IPS-18c (cell line): ENCODE data around the gene CTNND1.
"Not testable (repeated sequence)": the region's sequence is repeated elsewhere in the genome, so short reads cannot be mapped to it uniquely, and the experiment has no call there.

Experiments used
- H3K4me3 ChIP-seq: 2 replicates; pipeline ENCODE4 v1.7.0; 2013; ENCODE audit warnings: low read depth, mild to moderate bottlenecking, low read length, moderate library complexity; ENCODE audit not compliant: insufficient read depth
- H3K9me3 ChIP-seq: one replicate; pipeline ENCODE4 v1.6.1; 2013; ENCODE audit warnings: mild to moderate bottlenecking, low read length, moderate library complexity; ENCODE audit not compliant: control insufficient read depth, insufficient read depth

CTNND1 gene, protein sequence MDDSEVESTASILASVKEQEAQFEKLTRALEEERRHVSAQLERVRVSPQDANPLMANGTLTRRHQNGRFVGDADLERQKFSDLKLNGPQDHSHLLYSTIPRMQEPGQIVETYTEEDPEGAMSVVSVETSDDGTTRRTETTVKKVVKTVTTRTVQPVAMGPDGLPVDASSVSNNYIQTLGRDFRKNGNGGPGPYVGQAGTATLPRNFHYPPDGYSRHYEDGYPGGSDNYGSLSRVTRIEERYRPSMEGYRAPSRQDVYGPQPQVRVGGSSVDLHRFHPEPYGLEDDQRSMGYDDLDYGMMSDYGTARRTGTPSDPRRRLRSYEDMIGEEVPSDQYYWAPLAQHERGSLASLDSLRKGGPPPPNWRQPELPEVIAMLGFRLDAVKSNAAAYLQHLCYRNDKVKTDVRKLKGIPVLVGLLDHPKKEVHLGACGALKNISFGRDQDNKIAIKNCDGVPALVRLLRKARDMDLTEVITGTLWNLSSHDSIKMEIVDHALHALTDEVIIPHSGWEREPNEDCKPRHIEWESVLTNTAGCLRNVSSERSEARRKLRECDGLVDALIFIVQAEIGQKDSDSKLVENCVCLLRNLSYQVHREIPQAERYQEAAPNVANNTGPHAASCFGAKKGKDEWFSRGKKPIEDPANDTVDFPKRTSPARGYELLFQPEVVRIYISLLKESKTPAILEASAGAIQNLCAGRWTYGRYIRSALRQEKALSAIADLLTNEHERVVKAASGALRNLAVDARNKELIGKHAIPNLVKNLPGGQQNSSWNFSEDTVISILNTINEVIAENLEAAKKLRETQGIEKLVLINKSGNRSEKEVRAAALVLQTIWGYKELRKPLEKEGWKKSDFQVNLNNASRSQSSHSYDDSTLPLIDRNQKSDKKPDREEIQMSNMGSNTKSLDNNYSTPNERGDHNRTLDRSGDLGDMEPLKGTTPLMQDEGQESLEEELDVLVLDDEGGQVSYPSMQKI

DNA sequence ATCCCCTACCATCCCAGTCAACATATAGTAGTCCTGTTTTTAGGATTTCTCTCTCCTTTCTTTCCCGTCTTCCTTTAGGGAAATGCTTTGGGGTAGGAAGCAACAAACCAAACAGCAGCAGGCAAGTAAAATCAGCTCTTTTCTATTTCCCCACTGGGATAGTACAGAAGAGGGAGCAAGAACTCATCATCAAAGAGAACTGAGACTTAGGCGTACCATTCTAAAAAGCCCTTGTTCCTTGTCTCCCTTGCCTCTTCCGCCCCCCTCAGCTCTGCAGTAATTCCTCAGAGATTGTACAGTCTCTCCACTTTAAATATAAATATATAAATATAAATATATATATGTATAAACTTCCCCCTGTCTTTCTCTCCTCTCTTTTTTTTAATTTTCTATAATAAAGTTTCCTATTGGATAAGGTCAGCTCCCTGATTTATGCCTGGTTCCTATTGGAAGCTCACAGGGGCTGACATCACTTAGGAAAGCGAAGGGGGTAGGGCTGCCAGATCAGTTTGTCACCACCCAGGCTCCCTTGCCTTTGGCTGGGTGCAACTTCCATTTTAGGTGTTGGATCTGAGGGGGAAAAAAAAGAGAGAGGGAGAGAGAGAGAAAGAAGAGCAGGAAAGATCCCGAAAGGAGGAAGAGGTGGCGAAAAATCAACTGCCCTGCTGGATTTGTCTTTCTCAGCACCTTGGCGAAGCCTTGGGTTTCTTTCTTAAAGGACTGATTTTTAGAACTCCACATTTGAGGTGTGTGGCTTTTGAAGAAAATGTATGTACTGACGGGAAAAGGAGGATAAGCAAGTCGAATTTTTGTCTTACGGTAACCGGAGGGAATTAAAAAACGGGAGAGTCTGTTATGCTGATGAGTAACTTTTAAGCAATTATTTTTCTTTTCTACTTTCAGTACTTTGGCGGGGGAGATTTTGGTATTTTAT is at the start of gene CTNND1:
Gene CTNND1 (plus strand): TSS at position 502 of the 934 bp plus-strand sequence. CDS start 29,677 bp downstream, outside the sequence.
- H3K9me3 ChIP-seq, result peaks cover 4% of the 10 kb centered on the region
- H3K4me3 ChIP-seq, result peak within 1 kb of the TSS; percentile 80

DNA sequence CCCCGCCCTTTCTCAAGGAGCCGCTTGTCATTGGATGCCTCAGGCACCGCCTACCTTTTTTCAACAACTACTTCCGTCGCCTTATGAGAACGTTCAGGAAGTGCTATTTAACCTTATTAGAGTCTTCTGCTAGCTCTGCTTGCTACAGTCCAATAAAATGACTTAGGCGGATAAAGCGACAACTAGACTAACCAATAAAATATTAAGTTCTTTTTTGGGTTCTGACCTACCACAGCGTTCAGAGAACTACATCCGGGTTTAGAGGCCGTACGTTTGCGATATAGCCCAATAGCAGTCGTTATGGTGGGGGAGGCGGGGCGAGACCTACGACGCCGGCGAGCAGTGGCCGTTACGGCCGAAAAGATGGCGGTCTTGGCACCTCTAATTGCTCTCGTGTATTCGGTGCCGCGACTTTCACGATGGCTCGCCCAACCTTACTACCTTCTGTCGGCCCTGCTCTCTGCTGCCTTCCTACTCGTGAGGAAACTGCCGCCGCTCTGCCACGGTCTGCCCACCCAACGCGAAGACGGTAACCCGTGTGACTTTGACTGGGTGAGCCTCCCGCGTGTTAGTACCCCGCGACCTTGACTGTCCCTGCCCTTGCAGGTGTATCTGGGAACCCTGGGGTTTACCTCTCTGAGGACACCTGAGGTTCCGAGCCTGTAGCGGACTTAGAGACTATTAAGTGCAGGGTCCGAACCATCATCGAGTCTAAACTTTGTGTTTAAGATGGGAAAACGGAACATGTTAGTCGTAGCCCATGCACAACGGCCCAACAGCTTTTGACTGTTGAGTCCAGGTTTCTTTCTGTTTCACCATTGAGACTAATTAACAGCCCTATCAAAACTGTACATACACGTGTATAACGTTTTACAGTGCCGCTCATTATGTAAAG is 49.1 kb upstream of the CTNND1 start, which contains the start of gene TMX2:
Gene TMX2 (plus strand): TSS at position 338 of the 895 bp plus-strand sequence. CDS start 26 bp downstream, at position 364.
- Histone ChIP-seq H3K4me3 (peak within 1 kb of the TSS; percentile 93), H3K9me3 (no peaks in the 10 kb centered on the region)

DNA sequence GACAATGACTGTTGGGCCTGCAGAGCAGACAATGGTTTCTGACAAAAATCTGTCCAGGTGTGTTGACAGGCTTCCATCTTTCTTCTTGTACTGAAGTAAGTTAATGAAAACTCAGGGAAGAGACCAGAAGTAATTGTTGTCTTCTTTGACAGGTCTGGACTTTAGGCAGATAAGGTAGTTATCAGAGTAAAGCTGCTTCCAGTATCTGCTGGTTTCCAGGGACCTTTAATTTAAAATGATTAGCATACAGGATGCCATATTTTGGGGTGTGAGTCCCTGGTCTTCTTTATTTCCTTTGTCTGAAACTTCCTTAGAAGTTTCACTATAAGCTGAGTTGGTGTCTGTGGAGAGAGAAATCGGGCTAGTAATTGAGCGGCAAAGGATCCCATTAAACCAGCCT is 47.8 kb upstream of the CTNND1 start:
- Histone ChIP-seq H3K9me3 (peaks cover 3% of the 10 kb centered on the region), H3K4me3 (peak overlapping the region; percentile 93)

DNA sequence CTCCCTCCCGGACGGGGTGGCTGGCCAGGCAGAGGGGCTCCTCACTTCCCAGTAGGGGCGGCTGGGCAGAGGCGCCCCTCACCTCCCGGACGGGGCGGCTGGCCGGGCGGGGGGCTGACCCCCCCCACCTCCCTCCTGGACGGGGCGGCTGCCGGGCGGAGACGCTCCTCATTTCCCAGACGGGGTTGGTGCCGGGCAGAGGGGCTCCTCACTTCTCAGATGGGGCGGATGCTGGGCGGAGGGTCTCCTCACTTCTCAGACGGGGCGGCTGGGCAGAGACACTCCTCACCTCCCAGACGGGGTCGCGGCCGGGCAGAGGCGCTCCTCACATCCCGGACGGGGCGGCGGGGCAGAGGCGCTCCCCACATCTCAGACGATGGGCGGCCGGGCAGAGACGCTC is 44.9 kb upstream of the CTNND1 start:
- H3K4me3 ChIP-seq, H3K9me3 ChIP-seq: not testable (repeated sequence)

DNA sequence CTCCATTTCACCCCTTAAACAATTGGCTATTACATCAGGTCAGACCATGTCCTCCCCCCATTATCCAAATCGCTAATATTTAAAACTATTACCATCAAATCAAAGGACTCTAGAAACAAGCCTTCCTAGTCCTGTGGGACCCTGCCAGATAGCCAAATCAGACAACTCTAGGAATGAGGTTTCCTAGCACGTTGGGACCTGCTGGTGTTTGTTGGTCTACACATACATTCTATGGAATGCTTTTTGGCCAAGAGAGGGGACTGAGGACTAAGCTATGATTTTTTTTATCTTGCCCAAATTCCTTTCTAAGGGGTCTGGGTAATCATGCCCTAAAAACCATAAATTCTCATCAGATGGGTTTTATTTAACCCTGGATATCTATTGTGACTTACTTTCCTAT is 34.4 kb upstream of the CTNND1 start:
- H3K9me3 ChIP-seq, result no peaks in the 10 kb centered on the region
- H3K4me3 ChIP-seq, result no peak overlapping the region

DNA sequence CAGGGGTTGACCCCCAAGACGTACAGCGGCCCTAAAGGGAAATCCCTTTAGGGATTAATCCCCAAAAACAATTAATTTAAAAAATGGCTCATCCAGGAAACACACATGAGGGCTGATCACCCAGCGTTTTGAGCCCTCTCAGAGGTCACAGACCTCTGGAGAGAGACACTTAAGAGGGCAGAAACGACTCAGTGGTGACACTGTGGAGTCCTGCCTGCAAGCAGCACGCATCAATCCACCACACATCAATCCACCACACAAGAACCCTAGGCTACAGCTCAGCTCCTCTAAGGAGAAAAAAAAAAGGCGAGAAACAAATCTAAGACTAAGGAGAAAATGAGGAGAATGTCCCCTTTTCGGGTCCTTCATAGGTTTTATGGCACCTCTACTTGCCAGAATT is 32.8 kb upstream of the CTNND1 start:
- H3K9me3 ChIP-seq, result no peaks in the 10 kb centered on the region
- no peak overlapping the region for H3K4me3 ChIP-seq

DNA sequence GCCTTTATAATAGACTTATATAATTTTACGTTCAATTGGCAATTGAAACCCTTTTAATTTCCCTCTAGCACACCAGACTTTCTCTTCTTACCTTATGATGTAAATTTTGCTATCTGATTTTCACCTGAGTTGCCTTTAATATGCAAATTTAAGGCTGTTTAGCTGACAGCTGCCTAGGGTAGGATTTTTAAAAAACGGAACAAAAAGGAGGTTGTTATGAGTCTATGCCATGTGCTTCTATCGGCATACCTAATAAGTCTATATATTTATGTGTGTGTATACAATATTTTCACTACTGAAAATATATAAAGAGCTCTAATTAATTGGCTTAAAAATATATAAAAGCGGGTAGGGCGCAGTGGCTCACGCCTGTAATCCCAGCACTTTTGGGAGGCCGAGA is 32.1 kb upstream of the CTNND1 start:
- H3K4me3 ChIP-seq, result no peak overlapping the region

DNA sequence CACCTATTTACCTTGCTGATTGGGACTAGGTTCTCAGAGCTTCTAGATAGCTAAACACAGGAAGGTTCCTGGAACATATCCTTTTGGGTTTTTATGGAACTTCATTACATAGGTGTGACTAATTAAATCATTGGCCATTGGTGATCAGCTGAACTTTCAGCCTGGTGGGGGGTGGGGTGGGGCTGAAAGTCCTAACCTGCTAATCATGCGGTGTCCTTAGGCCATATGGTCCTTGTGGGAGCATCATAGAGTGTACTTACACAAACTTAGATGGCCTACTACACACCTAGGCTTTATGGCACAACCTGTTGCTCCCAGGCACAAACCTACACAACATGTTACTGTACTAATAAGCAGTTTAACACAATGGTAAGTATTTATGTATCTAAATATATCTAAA is 28.9 kb upstream of the CTNND1 start:
- Histone ChIP-seq H3K4me3 (no peak overlapping the region), H3K9me3 (no peaks in the 10 kb centered on the region)

More for the DNA sequence above, 32.1 kb upstream of the CTNND1 start:
- no peaks in the 10 kb centered on the region for H3K9me3 ChIP-seq

DNA sequence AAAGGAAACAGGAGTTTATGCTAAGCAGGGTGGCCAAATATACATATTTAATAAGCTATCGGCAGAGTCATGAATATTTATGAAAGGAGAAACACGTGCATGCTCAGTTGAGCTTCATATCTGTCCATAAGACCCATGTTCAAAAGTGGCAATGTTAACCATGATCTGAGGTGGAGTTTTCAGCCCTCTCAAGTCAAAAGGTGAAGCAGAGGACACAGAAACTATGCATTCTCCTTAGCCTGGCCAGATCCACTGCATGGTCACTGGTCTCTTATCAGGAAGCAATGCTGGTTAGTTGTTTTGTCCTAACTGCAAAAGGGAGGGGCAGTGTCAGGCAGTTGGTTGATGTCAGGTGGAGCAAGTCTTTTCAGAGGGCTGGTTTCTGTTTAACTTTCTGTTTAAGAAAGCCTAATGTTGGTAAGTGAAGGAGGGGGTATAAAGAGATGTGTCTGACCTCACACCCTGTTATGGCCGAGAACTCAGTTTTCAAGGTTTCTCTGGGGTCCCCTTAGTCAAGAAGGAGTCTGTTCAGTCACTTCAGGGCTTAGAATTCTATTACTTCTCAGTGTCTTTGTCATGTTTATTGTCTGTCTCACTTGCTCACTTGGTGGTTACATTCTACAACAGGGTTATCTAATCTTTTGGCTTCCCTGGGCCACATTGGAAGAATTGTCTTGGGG is 25.8 kb upstream of the CTNND1 start:
- Histone ChIP-seq H3K9me3 (no peaks in the 10 kb centered on the region), H3K4me3 (no peak overlapping the region)

DNA sequence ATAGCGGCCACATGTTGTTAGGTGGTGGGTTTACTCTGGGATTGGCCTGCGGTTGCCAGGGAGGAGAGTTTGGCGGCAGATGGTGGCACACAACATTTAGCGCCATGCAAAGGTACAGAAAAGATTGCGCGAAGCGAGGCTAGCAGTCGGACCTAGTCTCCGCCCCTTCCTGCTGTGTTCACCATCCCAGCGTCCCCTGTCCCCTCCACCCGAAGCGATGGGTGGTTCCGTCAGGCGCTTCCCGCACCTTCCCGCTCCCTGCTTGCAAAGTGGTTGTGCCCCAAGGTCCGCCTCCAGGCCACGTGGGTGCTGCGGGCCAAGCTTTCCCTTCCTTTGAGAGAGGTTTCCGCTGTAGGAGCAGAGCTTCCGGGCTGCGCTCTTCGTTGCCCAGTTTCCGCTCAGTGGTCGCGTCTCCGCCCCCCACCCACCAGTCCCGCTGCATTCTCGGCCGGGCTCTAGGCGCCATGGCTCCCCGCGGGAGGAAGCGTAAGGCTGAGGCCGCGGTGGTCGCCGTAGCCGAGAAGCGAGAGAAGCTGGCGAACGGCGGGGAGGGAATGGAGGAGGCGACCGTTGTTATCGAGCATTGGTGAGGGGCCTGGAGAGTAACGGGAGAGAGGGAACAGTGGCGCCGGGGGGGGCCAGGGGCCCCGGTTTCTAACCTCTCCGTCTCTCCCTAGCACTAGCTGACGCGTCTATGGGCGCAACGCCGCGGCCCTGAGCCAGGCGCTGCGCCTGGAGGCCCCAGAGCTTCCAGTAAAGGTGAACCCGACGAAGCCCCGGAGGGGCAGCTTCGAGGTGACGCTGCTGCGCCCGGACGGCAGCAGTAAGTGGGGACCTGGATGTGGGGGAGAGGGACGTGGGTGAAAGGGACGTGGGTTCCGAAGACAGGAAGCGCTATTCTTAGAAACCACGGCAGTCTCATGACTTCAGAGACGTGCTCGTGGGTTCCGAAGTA is 20.2 kb upstream of the CTNND1 start, which contains the start of gene SELENOH:
Gene SELENOH (plus strand): TSS at position 360 of the 955 bp plus-strand sequence. CDS start 105 bp downstream, at position 465.
- H3K4me3 ChIP-seq, result peak within 1 kb of the TSS; percentile 97
- no peaks in the 10 kb centered on the region for H3K9me3 ChIP-seq

DNA sequence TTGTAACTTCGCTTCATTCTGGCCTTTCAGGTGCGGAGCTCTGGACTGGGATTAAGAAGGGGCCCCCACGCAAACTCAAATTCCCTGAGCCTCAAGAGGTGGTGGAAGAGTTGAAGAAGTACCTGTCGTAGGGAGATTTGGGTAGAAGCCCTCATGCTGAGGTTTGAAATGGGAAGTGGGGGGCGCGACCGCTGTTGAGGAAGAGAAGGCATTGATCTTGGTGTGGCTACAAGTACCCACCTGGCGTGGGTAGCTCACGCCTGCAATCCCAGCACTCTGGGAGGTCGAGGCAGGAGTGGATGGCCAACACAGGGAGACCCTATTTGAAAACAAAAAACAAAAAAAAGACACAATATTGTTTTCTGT is 19.5 kb upstream of the CTNND1 start:
- Histone ChIP-seq H3K4me3 (peak overlapping the region; percentile 97), H3K9me3 (no peaks in the 10 kb centered on the region)

DNA sequence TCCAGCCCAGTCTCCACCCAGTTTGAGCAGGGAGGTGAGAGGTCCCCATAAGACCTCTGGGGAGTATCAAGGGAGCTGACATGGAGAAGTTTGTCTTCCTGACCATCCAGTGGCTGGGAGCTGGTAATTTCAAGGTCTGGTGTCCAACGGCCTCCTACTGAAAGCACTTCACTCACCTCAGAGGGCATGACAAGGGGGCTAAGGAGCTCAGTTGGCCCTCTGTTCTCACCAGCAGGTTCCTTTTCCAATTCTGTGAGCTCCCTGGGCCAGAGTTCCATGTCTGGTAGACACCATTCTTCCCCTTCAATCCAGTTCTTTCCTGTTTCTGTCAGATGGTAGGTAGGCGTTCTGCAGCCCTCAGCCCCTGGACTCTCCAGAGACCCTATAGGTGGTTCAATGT is 17.2 kb upstream of the CTNND1 start:
- Histone ChIP-seq H3K4me3 (no peak overlapping the region), H3K9me3 (no peaks in the 10 kb centered on the region)

DNA sequence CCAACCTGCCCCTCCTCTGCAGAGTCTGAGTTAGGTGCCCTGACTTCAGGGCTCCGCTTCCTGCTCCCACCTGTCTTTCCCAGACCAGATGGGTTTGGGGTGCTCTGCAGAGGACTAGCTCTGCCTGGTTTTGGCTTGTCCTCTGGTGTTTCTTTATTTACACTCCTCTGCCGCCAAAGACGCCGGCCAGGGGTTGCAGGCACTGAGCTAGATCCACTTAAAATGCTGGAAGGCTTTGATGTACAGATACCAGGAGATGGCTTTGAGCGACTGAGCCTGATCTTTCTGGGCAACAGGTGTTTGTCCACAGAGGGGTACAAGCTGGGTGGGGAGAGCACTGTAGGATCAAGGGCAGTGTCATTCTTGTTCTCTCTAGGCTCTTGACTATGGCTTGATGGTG is 16.4 kb upstream of the CTNND1 start:
- Histone ChIP-seq H3K4me3 (no peak overlapping the region), H3K9me3 (peaks cover 2% of the 10 kb centered on the region)

DNA sequence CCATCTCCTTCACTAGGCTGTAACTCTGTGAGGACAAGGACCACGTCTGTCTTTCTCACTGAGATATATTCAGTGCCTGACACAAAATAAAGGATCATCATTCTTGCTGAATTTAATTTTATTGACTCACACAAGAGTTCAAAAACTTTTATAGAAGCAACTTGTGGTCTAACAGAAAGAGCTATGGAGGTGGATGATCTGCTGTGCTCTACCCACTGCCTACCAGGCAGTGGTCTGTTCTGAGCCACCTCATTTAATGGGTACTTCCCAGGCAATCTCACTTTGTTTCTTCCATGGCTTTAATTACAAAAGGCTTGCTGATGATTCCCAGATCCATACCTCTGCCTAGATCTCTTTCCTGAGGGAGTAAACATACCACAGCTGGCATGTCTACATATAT is 14.7 kb upstream of the CTNND1 start:
- H3K9me3 ChIP-seq, result peaks cover 2% of the 10 kb centered on the region
- H3K4me3 ChIP-seq, result no peak overlapping the region
